CD4-positive, alpha-beta T cell treated with Interleukin-4 for 1 hour (primary cell): Measurements from ENCODE around the gene TMEM88.
A peak's percentile ranks its signal among the peaks of the same experiment; 100 is the strongest.

Source experiments
- DNase-seq, 2 donors: peaks; one replicate each; pipeline ENCODE4 v3.0.0-alpha.2; 2020 to 2022

Gene TMEM88

DNA sequence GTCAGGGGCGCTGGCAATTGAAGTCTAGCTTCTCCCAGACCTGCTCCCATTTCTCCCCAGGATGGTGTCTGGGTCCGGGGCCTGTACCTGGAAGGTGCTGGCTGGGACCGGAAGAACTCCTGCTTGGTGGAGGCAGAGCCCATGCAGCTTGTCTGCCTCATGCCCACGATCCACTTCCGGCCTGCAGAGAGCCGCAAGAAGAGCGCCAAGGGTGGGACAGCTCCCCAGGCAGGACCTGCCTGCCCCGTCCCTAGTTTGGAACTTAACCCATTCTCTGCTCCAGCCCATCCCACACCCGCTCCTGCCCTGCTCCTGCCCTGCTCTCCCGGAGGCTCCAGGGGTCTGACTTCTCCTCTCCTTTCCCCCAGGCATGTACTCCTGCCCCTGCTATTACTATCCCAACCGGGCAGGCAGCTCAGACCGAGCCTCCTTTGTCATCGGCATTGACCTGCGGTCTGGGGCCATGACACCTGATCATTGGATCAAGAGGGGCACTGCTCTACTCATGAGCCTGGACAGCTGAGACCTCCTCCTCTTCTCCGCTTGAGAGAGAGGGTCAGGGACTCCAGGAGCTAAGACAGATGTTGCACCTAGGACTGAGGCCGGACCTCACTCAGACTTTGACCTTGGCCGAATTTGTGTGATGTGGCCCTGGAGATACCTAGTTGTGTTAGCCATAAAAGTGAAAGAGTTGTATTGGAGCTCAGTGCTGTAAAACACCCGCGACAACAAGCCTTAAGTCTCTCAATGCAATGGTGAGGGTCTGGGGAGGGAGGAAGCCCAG lies 21.7 kb upstream of the TMEM88 start:
- DNase-seq: no peak

GRCh38 chr17:7833795-7834541 lies 20.9 kb upstream of the TMEM88 start, which contains the start of gene KDM6B:
TSS of gene KDM6B (plus strand) at chr17:7834217. CDS start at chr17:7845555, 11,338 bp downstream.
- peak; percentile 91 to 92 for DNase-seq

GRCh38 chr17:7834542-7834956 lies 20.3 kb upstream of the TMEM88 start:
- peak; percentile 81 to 84 for DNase-seq

- DNase-seq: peak; percentile 95 to 96
Observed at GRCh38 chr17:7834957-7835813, 19.7 kb upstream of the TMEM88 start.

GRCh38 chr17:7835814-7836595 lies 18.9 kb upstream of the TMEM88 start:
- peak in 1 of 2 donors; percentile 73 for DNase-seq

DNA sequence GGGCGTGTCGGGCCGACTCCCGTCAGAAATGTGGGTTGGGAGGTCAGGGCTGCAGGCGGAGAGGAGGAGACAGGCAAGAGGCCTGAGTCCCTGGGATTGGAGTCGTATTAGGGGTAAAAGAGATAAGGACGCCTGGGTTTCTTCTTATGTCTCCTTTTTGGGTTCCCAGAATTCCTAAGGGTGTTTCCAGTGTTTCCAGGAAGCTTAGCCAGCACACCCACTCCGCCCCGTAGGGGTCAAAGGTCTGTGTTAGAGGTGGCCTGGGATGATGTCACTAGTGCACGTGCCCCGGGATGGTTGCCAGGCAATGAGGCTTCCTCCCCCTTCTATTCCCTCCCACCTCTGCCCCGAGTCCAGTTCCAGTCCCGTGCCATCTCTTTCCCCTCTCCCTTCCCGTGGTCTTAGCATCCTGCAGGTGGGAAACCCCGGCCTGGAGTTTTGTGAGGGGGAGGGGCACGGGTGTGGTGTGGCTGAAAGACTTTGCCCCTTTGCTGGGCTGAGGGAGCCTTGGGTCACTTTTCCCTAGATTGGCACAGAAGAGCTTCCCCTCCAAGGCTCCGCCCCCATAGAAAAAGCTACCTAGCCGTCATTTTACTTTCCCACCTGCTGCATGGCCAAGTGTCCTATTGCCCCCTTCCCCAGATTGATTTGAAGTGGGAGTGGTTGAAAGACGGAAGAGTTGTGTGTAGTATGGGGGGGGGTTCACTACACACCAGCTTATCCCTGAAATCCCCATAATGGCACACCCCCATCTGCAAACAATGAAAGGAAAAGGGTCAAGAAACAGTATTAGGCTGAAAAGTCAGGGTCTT lies 18.1 kb upstream of the TMEM88 start:
- peak; percentile 85 to 87 for DNase-seq

- peak in 1 of 2 donors; percentile 38 for DNase-seq
Observed at GRCh38 chr17:7837408-7838088, 17.3 kb upstream of the TMEM88 start.

- DNase-seq: peak; percentile 45 to 56
Observed at GRCh38 chr17:7838090-7839075, 16.5 kb upstream of the TMEM88 start.

DNA sequence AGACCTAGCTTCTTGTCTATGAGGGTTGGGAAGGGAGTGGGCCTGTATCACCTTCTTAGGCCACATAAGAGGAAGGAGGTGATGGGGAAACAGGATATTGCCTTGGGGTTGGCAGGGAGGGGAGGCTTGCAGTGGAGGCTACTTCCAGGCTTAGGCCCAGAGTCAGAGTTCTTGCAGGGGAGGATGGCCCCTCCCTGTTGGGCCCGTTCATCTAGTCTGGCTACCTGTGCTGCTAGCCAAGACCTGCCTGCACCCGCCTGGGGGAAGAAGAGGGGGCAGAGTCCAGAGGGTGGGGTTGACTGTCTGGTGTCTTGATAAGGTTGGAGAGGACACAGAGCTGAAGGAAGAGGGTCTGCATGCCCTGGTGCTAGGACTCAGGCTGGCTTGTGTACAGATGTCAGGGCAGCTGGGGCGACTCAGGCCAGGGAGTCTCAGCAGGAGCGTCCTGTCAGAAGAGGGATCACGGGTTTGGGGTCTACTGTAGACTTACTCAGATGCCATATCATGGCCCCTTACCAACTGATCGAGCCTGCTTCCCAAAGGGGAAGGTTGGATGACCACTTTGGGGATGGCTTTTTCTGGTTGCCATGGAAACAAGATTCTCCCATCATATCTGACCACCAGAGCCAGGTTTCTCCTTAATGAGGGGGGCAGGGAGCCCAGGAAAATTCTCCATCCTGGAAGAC lies 15.5 kb upstream of the TMEM88 start:
- peak; percentile 21 to 46 for DNase-seq

DNA sequence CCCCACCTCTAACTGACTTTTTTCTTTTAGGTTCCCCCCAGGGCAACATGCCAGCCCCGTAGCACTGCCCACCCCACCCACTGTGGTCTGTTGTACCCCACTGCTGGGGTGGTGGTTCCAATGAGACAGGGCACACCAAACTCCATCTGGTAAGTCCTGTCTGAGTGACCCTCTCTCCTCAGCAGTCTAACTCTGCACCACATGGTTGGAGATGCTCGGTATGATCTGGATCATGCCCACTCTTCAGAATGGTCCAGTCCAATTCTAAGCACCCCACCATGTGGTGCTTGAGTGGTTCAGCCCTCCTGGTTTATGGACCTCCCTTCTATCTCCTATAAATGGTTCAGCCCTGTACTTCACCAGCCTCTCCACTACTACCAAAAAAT lies 15.0 kb upstream of the TMEM88 start:
- DNase-seq: peak in 1 of 2 donors; percentile 54

GRCh38 chr17:7840441-7840840 lies 14.4 kb upstream of the TMEM88 start:
- no peak for DNase-seq

- no peak for DNase-seq
Observed at GRCh38 chr17:7840875-7841274, 14.0 kb upstream of the TMEM88 start.

DNA sequence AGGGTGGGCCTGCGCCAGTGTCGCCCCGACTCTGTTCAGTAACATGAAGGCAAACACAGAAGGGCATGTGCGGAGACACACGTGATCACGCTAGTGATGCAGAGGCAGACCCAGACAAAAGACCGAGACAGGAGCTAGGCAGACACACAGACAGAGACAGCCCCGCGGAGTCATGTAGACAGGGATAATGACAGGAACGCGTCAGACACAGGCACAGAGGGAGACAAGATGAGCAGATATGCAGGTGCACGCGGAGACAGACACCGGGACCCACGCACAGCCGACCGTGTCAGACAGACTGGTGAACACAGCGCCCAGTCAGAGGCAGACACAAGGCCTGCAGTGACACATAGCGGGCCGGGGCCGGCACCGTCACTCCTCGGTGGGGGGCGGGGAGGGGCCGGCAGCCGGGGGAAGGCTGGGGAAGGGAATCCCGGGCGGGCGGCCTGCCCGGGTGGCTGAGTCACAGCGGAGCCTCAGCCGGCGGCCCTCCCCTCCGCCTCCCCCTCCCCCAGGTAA lies 13.4 kb upstream of the TMEM88 start:
- DNase-seq: peak; percentile 92 to 95

GRCh38 chr17:7841915-7842379 lies 12.9 kb upstream of the TMEM88 start:
- peak; percentile 86 to 88 for DNase-seq

DNA sequence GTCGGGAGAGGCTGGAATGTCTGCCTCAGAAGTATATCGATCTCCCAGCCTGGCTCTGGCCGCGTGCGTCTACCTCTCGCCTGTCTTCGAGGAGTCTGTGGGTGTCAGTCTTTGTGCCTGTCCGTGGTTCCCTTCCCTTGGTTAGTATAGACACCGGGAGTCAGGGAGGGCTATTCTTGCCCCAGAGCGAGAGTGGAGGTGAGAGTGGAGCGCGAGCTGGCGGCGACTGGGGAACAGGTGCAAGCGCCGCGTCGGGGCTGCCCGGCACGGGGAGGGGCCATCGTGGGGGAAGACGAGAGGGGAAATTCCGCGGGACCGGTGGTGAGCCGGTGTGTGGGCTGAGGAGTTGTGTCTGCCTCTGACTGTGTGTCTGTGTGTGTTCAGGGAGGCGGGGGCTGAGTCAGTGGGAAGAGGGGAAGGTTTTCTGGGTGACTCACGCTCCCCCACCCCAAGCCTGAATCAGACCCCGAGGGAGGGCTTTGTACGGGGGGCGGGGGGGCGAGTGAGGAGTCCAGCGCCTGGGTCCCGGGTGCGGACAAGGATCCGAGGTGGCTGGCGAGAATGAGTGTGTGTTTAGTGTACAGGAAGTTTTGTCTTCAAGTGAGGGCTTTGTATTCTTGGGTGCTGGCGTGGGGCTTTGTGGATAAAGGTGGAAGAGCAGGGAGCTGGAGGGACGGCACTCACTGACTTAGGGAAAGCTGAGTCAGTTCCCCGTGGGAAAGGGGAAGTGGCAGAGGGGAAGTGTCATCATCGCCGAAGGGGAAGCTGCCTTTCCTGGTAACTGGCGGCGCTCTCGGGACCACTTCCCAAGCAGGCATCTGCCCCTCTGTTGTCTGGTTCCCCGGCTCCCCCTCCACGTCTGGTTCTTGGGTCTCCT lies 12.2 kb upstream of the TMEM88 start:
- DNase-seq: peak; percentile 99

- no peak for DNase-seq
Observed at GRCh38 chr17:7843257-7843535, 11.7 kb upstream of the TMEM88 start.

DNA sequence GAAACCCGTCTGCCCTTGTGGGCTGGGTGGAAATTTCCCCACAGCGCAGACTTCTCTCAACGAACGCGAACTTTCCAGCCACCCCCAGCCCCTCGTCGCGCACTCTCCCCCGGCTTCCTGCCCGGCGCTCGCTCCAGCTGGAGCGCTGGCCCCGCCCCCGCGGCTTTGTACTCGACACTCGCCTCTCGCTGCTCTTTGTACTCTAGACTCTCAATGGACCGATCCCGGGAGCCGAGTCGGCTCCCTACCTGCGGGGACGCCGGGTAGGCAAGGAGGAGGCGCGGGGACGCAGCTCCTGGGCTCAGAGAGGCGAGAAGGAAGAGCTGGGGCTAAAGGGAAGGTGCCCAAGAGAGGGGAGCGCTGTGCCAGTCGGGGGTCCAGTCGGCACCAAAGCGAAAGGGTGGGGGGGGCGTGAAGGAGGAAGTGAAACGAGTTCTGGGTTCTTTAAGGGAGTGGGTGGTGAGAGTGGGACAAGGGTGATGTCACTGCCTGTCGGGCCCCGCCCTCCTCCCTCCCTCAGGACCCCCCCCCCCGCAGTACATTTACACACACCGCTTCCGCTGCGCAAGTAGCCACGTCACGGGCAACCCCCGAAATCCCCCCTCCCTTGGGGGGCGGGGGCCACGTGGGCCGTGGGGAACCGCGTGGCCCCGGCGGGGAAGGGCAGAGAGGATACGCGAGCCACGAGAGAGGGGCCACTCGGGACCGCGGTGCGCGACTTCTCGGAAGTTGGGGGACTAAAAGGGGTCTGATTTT lies 11.2 kb upstream of the TMEM88 start:
- peak; percentile 95 to 96 for DNase-seq
